ENCODE data around the gene MSL2.

The MSL2 gene

DNA sequence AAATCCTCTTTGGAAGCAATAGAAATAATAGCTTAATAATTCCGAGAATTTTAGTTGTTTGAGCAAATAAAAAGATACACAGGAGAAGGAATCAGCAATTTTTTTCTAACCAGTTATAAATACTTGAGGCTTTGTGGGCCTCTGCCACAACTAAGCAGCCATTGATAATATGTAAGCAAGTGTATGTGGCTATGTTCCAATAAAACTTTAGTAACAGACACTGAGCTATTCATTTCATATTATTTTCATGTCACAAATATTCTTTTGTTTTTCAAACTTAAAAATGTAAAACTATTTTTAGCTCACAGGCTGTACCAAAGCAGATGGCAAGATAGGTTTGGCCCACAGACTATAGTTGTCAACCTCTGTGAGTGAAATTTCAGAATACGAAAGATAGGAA lies 85.7 kb downstream of the MSL2 start:
- ChIA-PET POLR2A (no interaction called here), CTCF (interaction anchor here (1.2 kb wide), 1 partner anchor 922 kb away, joined by 3 read pairs; no protein-coding TSS in a partner anchor)

GRCh38 chr3:136109499-136109898 lies 86.6 kb downstream of the MSL2 start:
- TF ChIP-seq, protein P1, sequence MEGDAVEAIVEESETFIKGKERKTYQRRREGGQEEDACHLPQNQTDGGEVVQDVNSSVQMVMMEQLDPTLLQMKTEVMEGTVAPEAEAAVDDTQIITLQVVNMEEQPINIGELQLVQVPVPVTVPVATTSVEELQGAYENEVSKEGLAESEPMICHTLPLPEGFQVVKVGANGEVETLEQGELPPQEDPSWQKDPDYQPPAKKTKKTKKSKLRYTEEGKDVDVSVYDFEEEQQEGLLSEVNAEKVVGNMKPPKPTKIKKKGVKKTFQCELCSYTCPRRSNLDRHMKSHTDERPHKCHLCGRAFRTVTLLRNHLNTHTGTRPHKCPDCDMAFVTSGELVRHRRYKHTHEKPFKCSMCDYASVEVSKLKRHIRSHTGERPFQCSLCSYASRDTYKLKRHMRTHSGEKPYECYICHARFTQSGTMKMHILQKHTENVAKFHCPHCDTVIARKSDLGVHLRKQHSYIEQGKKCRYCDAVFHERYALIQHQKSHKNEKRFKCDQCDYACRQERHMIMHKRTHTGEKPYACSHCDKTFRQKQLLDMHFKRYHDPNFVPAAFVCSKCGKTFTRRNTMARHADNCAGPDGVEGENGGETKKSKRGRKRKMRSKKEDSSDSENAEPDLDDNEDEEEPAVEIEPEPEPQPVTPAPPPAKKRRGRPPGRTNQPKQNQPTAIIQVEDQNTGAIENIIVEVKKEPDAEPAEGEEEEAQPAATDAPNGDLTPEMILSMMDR (IDR thresholded peaks at IDR 0.05; ENCODE audit: control extremely low read depth, extremely low read depth, low read depth, missing control alignments) = no peak
- DNase-seq (ENCODE audit: extremely low spot score) = peak; percentile 38
- POLR2A ChIA-PET = no interaction called here
- CTCF ChIA-PET = interaction anchor here (1.1 kb wide), 1 partner anchor 905 kb away, joined by 3 read pairs; no protein-coding TSS in a partner anchor

More for the DNA sequence above, 85.7 kb downstream of the MSL2 start:
- TF ChIP-seq, protein P1 (IDR thresholded peaks at IDR 0.05; ENCODE audit: control extremely low read depth, extremely low read depth, low read depth, missing control alignments) = no peak
- DNase-seq (ENCODE audit: extremely low spot score) = no peak

DNA sequence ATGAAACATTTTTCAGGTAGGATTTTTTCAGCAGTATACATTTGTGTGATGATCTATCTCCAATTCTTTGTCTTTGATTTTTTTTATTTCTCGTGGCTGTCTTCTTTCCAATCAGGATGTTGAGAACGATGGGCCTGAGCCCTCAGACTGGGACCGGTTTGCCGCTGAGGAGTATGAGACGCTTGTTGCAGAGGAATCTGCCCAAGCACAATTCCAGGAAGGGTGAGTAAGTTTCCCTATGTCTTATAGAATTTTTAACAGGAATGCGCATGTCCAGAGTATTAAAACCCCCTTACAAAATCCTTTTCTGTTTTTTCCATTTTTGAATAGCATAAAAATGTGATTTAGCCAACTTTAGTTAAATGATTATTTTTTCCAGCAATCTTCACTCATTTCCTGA lies 90.0 kb downstream of the MSL2 start:
- ChIA-PET POLR2A (no interaction called here), CTCF (interaction anchor here (1.2 kb wide), 1 partner anchor 908 kb away, joined by 3 read pairs; no protein-coding TSS in a partner anchor)
- no peak for DNase-seq (ENCODE audit: extremely low spot score)
- TF ChIP-seq, protein P1 (IDR thresholded peaks at IDR 0.05; ENCODE audit: control extremely low read depth, extremely low read depth, low read depth, missing control alignments) = no peak

DNA sequence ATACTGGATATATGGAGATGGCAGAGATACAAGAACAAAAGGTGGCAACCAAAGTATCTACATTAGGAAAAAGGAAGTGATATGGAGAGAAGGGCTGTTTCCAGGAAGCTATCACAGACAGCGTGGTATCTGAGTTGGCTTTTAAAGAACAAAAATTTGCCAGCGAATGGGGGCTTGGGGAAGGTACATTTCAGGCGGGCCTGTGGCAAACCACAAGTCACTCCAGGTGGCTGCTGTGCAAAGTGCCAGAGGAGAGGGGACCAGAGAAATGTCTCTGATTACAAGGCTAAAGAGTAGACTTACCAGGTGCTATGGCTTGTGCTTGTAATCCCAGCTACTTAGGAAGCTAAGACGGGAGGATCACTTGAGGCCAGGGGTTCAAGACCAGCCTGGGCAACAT lies 91.1 kb downstream of the MSL2 start:
- DNase-seq (ENCODE audit: extremely low spot score) = no peak
- ChIA-PET CTCF (interaction anchor here (1.2 kb wide), 1 partner anchor 909 kb away, joined by 3 read pairs; no protein-coding TSS in a partner anchor), POLR2A (no interaction called here)
- TF ChIP-seq, protein P1 (IDR thresholded peaks at IDR 0.05; ENCODE audit: control extremely low read depth, extremely low read depth, low read depth, missing control alignments) = no peak

Measured in GM10248 (cell line).